ENCODE measurements around the gene AGPS.

- TF ChIP-seq CTCF (IDR thresholded peaks at IDR 0.05) (no peak), POLR2A (IDR thresholded peaks at IDR 0.05) (no peak)
Measured at GRCh38 chr2:177557794-177558193, 165.2 kb downstream of the AGPS start.

Data from heart left ventricle (tissue), 13 donors.